Measurements from ENCODE around the gene RETREG3. TPM values are rescaled to one million over a fixed set of nuclear protein-coding genes. Genes with fewer than 3 reads are reported as not detected.
A peak's percentile ranks its signal among the peaks of the same experiment; 100 is the strongest.

RETREG3 gene
- total and polyA plus RNA-seq, 2 of the 13 experiments (the other 11 are each of a cell fraction or from before 2014, with no cell fraction given), result 47.0 to 55.8 TPM

GRCh38 chr17:42566883-42567573 is 42.1 kb downstream of the RETREG3 start, which contains the start of gene MLX (continued):
- TF ChIP-seq, protein P1, sequence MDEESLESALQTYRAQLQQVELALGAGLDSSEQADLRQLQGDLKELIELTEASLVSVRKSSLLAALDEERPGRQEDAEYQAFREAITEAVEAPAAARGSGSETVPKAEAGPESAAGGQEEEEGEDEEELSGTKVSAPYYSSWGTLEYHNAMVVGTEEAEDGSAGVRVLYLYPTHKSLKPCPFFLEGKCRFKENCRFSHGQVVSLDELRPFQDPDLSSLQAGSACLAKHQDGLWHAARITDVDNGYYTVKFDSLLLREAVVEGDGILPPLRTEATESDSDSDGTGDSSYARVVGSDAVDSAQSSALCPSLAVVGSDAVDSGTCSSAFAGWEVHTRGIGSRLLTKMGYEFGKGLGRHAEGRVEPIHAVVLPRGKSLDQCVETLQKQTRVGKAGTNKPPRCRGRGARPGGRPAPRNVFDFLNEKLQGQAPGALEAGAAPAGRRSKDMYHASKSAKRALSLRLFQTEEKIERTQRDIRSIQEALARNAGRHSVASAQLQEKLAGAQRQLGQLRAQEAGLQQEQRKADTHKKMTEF (CRISPR knock-in tag; IDR thresholded peaks at IDR 0.05), result peak; percentile 98
- TF ChIP-seq GATAD1 (CRISPR knock-in tag; IDR thresholded peaks at IDR 0.05), result peak; percentile 86
- TF ChIP-seq, protein P2, sequence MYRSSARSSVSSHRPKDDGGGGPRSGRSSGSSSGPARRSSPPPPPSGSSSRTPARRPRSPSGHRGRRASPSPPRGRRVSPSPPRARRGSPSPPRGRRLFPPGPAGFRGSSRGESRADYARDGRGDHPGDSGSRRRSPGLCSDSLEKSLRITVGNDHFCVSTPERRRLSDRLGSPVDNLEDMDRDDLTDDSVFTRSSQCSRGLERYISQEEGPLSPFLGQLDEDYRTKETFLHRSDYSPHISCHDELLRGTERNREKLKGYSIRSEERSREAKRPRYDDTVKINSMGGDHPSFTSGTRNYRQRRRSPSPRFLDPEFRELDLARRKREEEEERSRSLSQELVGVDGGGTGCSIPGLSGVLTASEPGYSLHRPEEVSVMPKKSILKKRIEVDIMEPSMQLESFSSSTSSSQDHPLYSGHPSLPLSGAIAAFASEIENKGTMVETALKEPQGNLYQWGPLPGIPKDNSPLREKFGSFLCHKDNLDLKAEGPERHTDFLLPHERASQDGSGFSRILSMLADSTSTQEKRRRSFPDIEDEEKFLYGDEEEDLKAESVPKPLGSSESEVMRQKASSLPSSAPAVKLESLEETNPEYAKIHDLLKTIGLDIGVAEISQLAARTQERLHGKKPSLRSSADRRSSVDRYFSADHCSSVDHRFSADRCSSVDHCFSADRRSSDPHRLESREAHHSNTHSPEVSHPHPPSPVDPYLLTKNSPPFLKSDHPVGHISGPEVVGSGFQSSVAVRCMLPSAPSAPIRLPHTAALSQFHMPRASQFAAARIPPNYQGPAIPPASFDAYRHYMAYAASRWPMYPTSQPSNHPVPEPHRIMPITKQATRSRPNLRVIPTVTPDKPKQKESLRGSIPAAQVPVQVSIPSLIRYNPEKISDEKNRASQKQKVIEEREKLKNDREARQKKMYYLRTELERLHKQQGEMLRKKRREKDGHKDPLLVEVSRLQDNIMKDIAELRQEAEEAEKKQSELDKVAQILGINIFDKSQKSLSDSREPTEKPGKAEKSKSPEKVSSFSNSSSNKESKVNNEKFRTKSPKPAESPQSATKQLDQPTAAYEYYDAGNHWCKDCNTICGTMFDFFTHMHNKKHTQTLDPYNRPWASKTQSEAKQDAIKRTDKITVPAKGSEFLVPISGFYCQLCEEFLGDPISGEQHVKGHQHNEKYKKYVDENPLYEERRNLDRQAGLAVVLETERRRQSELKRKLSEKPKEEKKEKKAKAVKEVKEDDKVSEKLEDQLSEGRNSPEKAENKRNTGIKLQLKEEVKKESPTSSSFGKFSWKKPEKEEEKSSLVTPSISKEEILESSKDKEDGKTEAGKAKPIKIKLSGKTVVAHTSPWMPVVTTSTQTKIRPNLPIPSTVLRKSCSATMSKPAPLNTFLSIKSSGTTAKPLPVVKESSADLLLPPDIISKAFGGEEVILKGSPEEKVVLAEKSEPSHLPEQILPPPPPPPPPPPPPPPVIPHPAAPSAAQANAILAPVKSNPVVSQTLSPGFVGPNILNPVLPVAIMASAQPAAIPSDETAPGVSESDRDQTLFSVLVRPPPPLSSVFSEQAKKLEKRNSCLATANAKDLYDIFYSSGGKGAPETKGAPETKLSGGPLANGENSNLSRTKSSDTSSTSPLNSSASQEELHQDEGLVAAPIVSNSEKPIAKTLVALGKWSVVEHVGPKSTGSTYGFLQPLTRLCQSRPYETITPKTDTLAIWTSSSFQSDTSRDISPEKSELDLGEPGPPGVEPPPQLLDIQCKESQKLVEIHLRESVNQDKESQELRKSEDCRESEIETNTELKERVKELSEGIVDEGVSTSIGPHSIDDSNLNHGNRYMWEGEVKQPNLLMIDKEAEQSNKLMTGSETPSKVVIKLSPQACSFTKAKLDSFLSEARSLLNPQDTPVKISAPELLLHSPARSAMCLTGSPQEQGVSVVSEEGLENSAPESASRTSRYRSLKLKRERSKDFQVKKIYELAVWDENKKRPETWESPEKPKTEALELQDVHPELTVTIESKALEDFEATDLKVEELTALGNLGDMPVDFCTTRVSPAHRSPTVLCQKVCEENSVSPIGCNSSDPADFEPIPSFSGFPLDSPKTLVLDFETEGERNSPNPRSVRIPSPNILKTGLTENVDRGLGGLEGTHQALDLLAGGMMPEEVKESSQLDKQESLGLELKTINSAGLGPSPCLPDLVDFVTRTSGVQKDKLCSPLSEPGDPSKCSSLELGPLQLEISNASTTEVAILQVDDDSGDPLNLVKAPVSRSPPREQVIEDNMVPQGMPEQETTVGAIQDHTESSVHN (CRISPR knock-in tag; IDR thresholded peaks at IDR 0.05), result peak; percentile 94
- TF ChIP-seq SNAI1 (CRISPR knock-in tag; IDR thresholded peaks at IDR 0.05; ENCODE audit: borderline replicate concordance), result peak; percentile 72; the same call in 1 of the 2 replicates
- no peak for TF ChIP-seq MAFK (conservative IDR thresholded peaks at IDR 0.05 in 1 of 2, IDR thresholded peaks at IDR 0.05 in 1 of 2; ENCODE audit: low read length in 2 of 2)
- peak; percentile 77; the same call in 1 of the 2 replicates for TF ChIP-seq PAX8 (CRISPR knock-in tag; IDR thresholded peaks at IDR 0.05; ENCODE audit: borderline replicate concordance)
- peak; percentile 99 for TF ChIP-seq TOPORS (CRISPR knock-in tag; IDR thresholded peaks at IDR 0.05)
- TF ChIP-seq ZNF780A (CRISPR knock-in tag; IDR thresholded peaks at IDR 0.05), result no peak
- TF ChIP-seq ZFP37 (CRISPR knock-in tag; IDR thresholded peaks at IDR 0.05; ENCODE audit: borderline replicate concordance), result peak; percentile 10; the same call in 1 of the 2 replicates
- TF ChIP-seq PHF5A (CRISPR knock-in tag; IDR thresholded peaks at IDR 0.05; ENCODE audit: low read depth, unreplicated experiment), result peak; percentile 88
- peak; percentile 84 for TF ChIP-seq POGZ (CRISPR knock-in tag; IDR thresholded peaks at IDR 0.05)
- TF ChIP-seq ZNF691 (CRISPR knock-in tag; IDR thresholded peaks at IDR 0.05; ENCODE audit: borderline replicate concordance, low read depth), result no peak
- TF ChIP-seq ZNF510 (CRISPR knock-in tag; IDR thresholded peaks at IDR 0.05; ENCODE audit: low read depth), result peak; percentile 85
- no peak for TF ChIP-seq MBD4 (IDR thresholded peaks at IDR 0.05; ENCODE audit: borderline replicate concordance, low read length)
- TF ChIP-seq, protein P3, sequence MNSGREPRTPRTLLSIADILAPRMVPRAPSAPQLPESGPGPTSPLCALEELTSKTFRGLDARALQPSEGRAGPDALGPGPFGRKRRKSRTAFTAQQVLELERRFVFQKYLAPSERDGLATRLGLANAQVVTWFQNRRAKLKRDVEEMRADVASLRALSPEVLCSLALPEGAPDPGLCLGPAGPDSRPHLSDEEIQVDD (CRISPR knock-in tag; IDR thresholded peaks at IDR 0.05; ENCODE audit: borderline replicate concordance), result no peak
- peak; percentile 69 to 86; a peak in 3 of 4 replicates for TF ChIP-seq NR2F1 (CRISPR knock-in tag; IDR thresholded peaks at IDR 0.05)
- no peak for TF ChIP-seq ZNF382 (CRISPR knock-in tag; IDR thresholded peaks at IDR 0.05; ENCODE audit: borderline replicate concordance)

Data from HepG2 (cell line).